ENCODE measurements around the gene MTUS2. TPM values are rescaled to one million over a fixed set of nuclear protein-coding genes. Genes with fewer than 3 reads are reported as not detected.

Gene MTUS2
- total RNA-seq, 2 donors from 2014 or later, result 1.9 to 4.9 TPM

GRCh38 chr13:29022968-29023367 is 202.8 kb downstream of the MTUS2 start:
- H3K27ac Mint-ChIP-seq, result no peak overlapping the region
- peaks cover 10% of the 10 kb centered on the region for H3K4me1 Mint-ChIP-seq
- no peak for ATAC-seq

GRCh38 chr13:29024783-29025182 is 204.6 kb downstream of the MTUS2 start:
- no peak overlapping the region for H3K4me3 Mint-ChIP-seq
- ATAC-seq, result no peak
- H3K27me3 Mint-ChIP-seq, result no peaks in the 10 kb centered on the region

More at GRCh38 chr13:29022968-29023367, 202.8 kb downstream of the MTUS2 start:
- H3K4me3 Mint-ChIP-seq, result no peak overlapping the region
- no peaks in the 10 kb centered on the region for H3K36me3 Mint-ChIP-seq (ENCODE audit: low read depth)
- no peaks in the 10 kb centered on the region for H3K27me3 Mint-ChIP-seq
- no peak for DNase-seq
- H3K9me3 ChIP-seq (ENCODE audit: control insufficient read depth, low read length, poor library complexity, severe bottlenecking), result no peaks in the 10 kb centered on the region

GRCh38 chr13:29028868-29029267 is 208.7 kb downstream of the MTUS2 start:
- H3K9me3 ChIP-seq (ENCODE audit: control insufficient read depth, low read length, poor library complexity, severe bottlenecking), result no peaks in the 10 kb centered on the region
- Mint-ChIP-seq H3K36me3 (ENCODE audit: low read depth) (no peaks in the 10 kb centered on the region), H3K27ac (no peak overlapping the region), H3K4me3 (no peak overlapping the region), H3K27me3 (no peaks in the 10 kb centered on the region), H3K4me1 (no peaks in the 10 kb centered on the region)
- DNase-seq, result no peak
- no peak for ATAC-seq

More at GRCh38 chr13:29024783-29025182, 204.6 kb downstream of the MTUS2 start:
- H3K36me3 Mint-ChIP-seq (ENCODE audit: low read depth), result no peaks in the 10 kb centered on the region
- H3K4me1 Mint-ChIP-seq, result peaks cover 6% of the 10 kb centered on the region
- no peak for DNase-seq
- no peak overlapping the region for H3K27ac Mint-ChIP-seq
- H3K9me3 ChIP-seq (ENCODE audit: control insufficient read depth, low read length, poor library complexity, severe bottlenecking), result no peaks in the 10 kb centered on the region

GRCh38 chr13:29038700-29039099 is 218.6 kb downstream of the MTUS2 start:
- H3K36me3 Mint-ChIP-seq (ENCODE audit: low read depth), result peaks cover 2% of the 10 kb centered on the region
- no peaks in the 10 kb centered on the region for H3K9me3 ChIP-seq (ENCODE audit: control insufficient read depth, low read length, poor library complexity, severe bottlenecking)
- ATAC-seq, result no peak
- no peak overlapping the region for H3K4me3 Mint-ChIP-seq
- DNase-seq, result no peak
- no peak overlapping the region for H3K27ac Mint-ChIP-seq
- no peaks in the 10 kb centered on the region for H3K4me1 Mint-ChIP-seq
- no peaks in the 10 kb centered on the region for H3K27me3 Mint-ChIP-seq

- H3K4me3 Mint-ChIP-seq, result no peak overlapping the region
- ATAC-seq (no peak), DNase-seq (no peak)
- no peaks in the 10 kb centered on the region for H3K27me3 Mint-ChIP-seq
- H3K4me1 Mint-ChIP-seq, result no peaks in the 10 kb centered on the region
- H3K27ac Mint-ChIP-seq, result no peak overlapping the region
- peaks cover 2% of the 10 kb centered on the region for H3K36me3 Mint-ChIP-seq (ENCODE audit: low read depth)
- no peaks in the 10 kb centered on the region for H3K9me3 ChIP-seq (ENCODE audit: control insufficient read depth, low read length, poor library complexity, severe bottlenecking)
Measured at GRCh38 chr13:29039212-29039611, 219.1 kb downstream of the MTUS2 start.

GRCh38 chr13:29046588-29046987 is 226.4 kb downstream of the MTUS2 start:
- Mint-ChIP-seq H3K4me3 (no peak overlapping the region), H3K4me1 (no peaks in the 10 kb centered on the region), H3K27me3 (no peaks in the 10 kb centered on the region), H3K36me3 (ENCODE audit: low read depth) (peaks cover under 1% of the 10 kb centered on the region), H3K27ac (no peak overlapping the region)
- ATAC-seq, result no peak
- no peak for DNase-seq
- H3K9me3 ChIP-seq (ENCODE audit: control insufficient read depth, low read length, poor library complexity, severe bottlenecking), result no peaks in the 10 kb centered on the region

GRCh38 chr13:29049524-29049923 is 229.4 kb downstream of the MTUS2 start:
- no peak for DNase-seq
- no peaks in the 10 kb centered on the region for H3K27me3 Mint-ChIP-seq

GRCh38 chr13:29050719-29051118 is 230.6 kb downstream of the MTUS2 start:
- no peaks in the 10 kb centered on the region for H3K36me3 Mint-ChIP-seq (ENCODE audit: low read depth)
- DNase-seq, result no peak
- no peak for ATAC-seq
- H3K27me3 Mint-ChIP-seq, result no peaks in the 10 kb centered on the region
- H3K9me3 ChIP-seq (ENCODE audit: control insufficient read depth, low read length, poor library complexity, severe bottlenecking), result no peaks in the 10 kb centered on the region
- H3K4me3 Mint-ChIP-seq, result no peak overlapping the region
- H3K27ac Mint-ChIP-seq, result no peak overlapping the region
- no peaks in the 10 kb centered on the region for H3K4me1 Mint-ChIP-seq

More at GRCh38 chr13:29049524-29049923, 229.4 kb downstream of the MTUS2 start:
- Mint-ChIP-seq H3K4me3 (no peak overlapping the region), H3K27ac (no peak overlapping the region), H3K4me1 (no peaks in the 10 kb centered on the region), H3K36me3 (ENCODE audit: low read depth) (no peaks in the 10 kb centered on the region)
- ATAC-seq, result no peak
- H3K9me3 ChIP-seq (ENCODE audit: control insufficient read depth, low read length, poor library complexity, severe bottlenecking), result no peaks in the 10 kb centered on the region

- no peaks in the 10 kb centered on the region for H3K27me3 Mint-ChIP-seq
- no peak overlapping the region for H3K4me3 Mint-ChIP-seq
- H3K4me1 Mint-ChIP-seq, result no peaks in the 10 kb centered on the region
- DNase-seq (no peak), ATAC-seq (no peak)
- no peak overlapping the region for H3K27ac Mint-ChIP-seq
- no peaks in the 10 kb centered on the region for H3K36me3 Mint-ChIP-seq (ENCODE audit: low read depth)
- no peaks in the 10 kb centered on the region for H3K9me3 ChIP-seq (ENCODE audit: control insufficient read depth, low read length, poor library complexity, severe bottlenecking)
Measured at GRCh38 chr13:29059800-29060199, 239.7 kb downstream of the MTUS2 start.

GRCh38 chr13:29065142-29065541 is 245.0 kb downstream of the MTUS2 start:
- Mint-ChIP-seq H3K4me3 (no peak overlapping the region), H3K27ac (no peak overlapping the region), H3K4me1 (no peaks in the 10 kb centered on the region), H3K27me3 (no peaks in the 10 kb centered on the region), H3K36me3 (ENCODE audit: low read depth) (no peaks in the 10 kb centered on the region)
- H3K9me3 ChIP-seq (ENCODE audit: control insufficient read depth, low read length, poor library complexity, severe bottlenecking), result no peaks in the 10 kb centered on the region
- no peak for DNase-seq
- peak; percentile 33 for ATAC-seq

- no peak for DNase-seq
- no peak for ATAC-seq
- H3K9me3 ChIP-seq (ENCODE audit: control insufficient read depth, low read length, poor library complexity, severe bottlenecking), result no peaks in the 10 kb centered on the region
- H3K4me1 Mint-ChIP-seq, result no peaks in the 10 kb centered on the region
- no peak overlapping the region for H3K27ac Mint-ChIP-seq
- H3K27me3 Mint-ChIP-seq, result no peaks in the 10 kb centered on the region
- H3K4me3 Mint-ChIP-seq, result no peak overlapping the region
- no peaks in the 10 kb centered on the region for H3K36me3 Mint-ChIP-seq (ENCODE audit: low read depth)
Measured at GRCh38 chr13:29067306-29067945, 247.3 kb downstream of the MTUS2 start.

GRCh38 chr13:29073755-29074154 is 253.6 kb downstream of the MTUS2 start:
- H3K4me3 Mint-ChIP-seq, result no peak overlapping the region

GRCh38 chr13:29077051-29077813 is 257.1 kb downstream of the MTUS2 start:
- Mint-ChIP-seq H3K4me3 (peak overlapping the region; percentile 13), H3K27ac (peak overlapping the region; percentile 66), H3K36me3 (ENCODE audit: low read depth) (no peaks in the 10 kb centered on the region), H3K4me1 (peaks cover 11% of the 10 kb centered on the region), H3K27me3 (no peaks in the 10 kb centered on the region)
- ATAC-seq (no peak), DNase-seq (no peak)
- H3K9me3 ChIP-seq (ENCODE audit: control insufficient read depth, low read length, poor library complexity, severe bottlenecking), result peaks cover 6% of the 10 kb centered on the region

More at GRCh38 chr13:29073755-29074154, 253.6 kb downstream of the MTUS2 start:
- ATAC-seq (no peak), DNase-seq (no peak)
- Mint-ChIP-seq H3K27ac (no peak overlapping the region), H3K4me1 (peaks cover 2% of the 10 kb centered on the region), H3K27me3 (no peaks in the 10 kb centered on the region), H3K36me3 (ENCODE audit: low read depth) (no peaks in the 10 kb centered on the region)
- H3K9me3 ChIP-seq (ENCODE audit: control insufficient read depth, low read length, poor library complexity, severe bottlenecking), result peaks cover 2% of the 10 kb centered on the region
